Neural progenitor cell (in vitro differentiated cells): ENCODE data around the gene MSL2. TPM values are rescaled to one million over a fixed set of nuclear protein-coding genes. Genes with fewer than 3 reads are reported as not detected.
"Not testable (repeated sequence)": the region's sequence is repeated elsewhere in the genome, so short reads cannot be mapped to it uniquely, and the experiment has no call there.

Experiments used
- DNase-seq: peaks from one replicate; pipeline ENCODE4 v3.0.0-alpha.2; 2016; ENCODE audit warnings: low spot score
- H2AFZ ChIP-seq: fragments of 200-600 bp; sonication (generic); replicated peaks from 2 replicates; pipeline ENCODE4 v1.6.1; 2016; ENCODE audit warnings: antibody characterized with exemption
- H3F3A ChIP-seq: fragments of 200-600 bp; sonication (generic); 2 replicates; pipeline ENCODE4 v1.6.1; 2016; ENCODE audit warnings: antibody characterized with exemption, low read depth
- H3K27ac ChIP-seq: fragments of 200-600 bp; sonication (generic); 2 replicates; pipeline ENCODE4 v1.5.1; 2016; ENCODE audit warnings: mild to moderate bottlenecking
- H3K27me3 ChIP-seq: fragments of 200-600 bp; sonication (generic); 2 replicates; pipeline ENCODE4 v1.6.1; 2016; ENCODE audit warnings: mild to moderate bottlenecking, moderate library complexity
- H3K36me3 ChIP-seq: fragments of 200-600 bp; sonication (generic); 2 replicates; pipeline ENCODE4 v1.5.1; 2016
- H3K4me1 ChIP-seq: fragments of 200-600 bp; sonication (generic); 2 replicates; pipeline ENCODE4 v1.6.1; 2016; ENCODE audit warnings: mixed run types
- H3K4me2 ChIP-seq: fragments of 200-600 bp; sonication (generic); 2 replicates; pipeline ENCODE4 v1.6.1; 2016
- H3K4me3 ChIP-seq: fragments of 200-600 bp; sonication (generic); 2 replicates; pipeline ENCODE4 v1.5.1; 2016
- H3K79me2 ChIP-seq: fragments of 200-600 bp; sonication (generic); 2 replicates; pipeline ENCODE4 v1.6.1; 2016; ENCODE audit warnings: low read depth
- H3K9ac ChIP-seq: fragments of 200-600 bp; sonication (generic); 2 replicates; pipeline ENCODE4 v1.6.1; 2016
- H3K9me3 ChIP-seq: fragments of 200-600 bp; sonication (generic); 2 replicates; pipeline ENCODE4 v1.5.1; 2016; ENCODE audit warnings: low read depth
- H4K20me1 ChIP-seq: fragments of 200-600 bp; sonication (generic); 2 replicates; pipeline ENCODE4 v1.6.1; 2016; ENCODE audit warnings: low read depth
- H3K27ac Mint-ChIP-seq: 3 replicates; pipeline ENCODE4 v1.8.0; 2021; ENCODE audit warnings: mixed read lengths
- H3K27me3 Mint-ChIP-seq: 2 replicates; pipeline ENCODE4 v1.8.0; 2022; ENCODE audit warnings: low read depth, mild to moderate bottlenecking, inconsistent platforms, moderate library complexity, mixed read lengths; ENCODE audit not compliant: insufficient read depth
- H3K36me3 Mint-ChIP-seq: 3 replicates; pipeline ENCODE4 v1.8.0; 2021; ENCODE audit warnings: mixed read lengths
- H3K4me1 Mint-ChIP-seq: 3 replicates; pipeline ENCODE4 v1.8.0; 2021; ENCODE audit warnings: mixed read lengths
- H3K4me3 Mint-ChIP-seq: 3 replicates; pipeline ENCODE4 v1.8.0; 2021; ENCODE audit warnings: mild to moderate bottlenecking, moderate library complexity, mixed read lengths
- H3K9me3 Mint-ChIP-seq: 3 replicates; pipeline ENCODE4 v1.8.0; 2020; ENCODE audit warnings: mixed read lengths
- EZH2 ChIP-seq: fragments of 200-600 bp; sonication (generic); IDR thresholded peaks from 2 replicates; pipeline ENCODE4 v1.6.1; 2017; ENCODE audit warnings: antibody characterized with exemption, mild to moderate bottlenecking, moderate library complexity
- EZH2phosphoT487 ChIP-seq: fragments of 200-600 bp; sonication (generic); IDR thresholded peaks from 2 replicates; pipeline ENCODE4 v1.6.1; 2017; ENCODE audit warnings: antibody characterized with exemption
- total RNA-seq: library from RNA; depleted of rRNA; stranded (reverse); fragments of >200 nt; gene quantifications from 2 replicates; pipeline ENCODE4 v1.2.3, GENCODE V29; 2015; ENCODE audit warnings: low replicate concordance
- TF ChIP-seq, protein P1 (sequence below): fragments of 200-600 bp; sonication (generic); IDR thresholded peaks from 2 replicates; pipeline ENCODE4 v1.5.1; 2017; ENCODE audit warnings: antibody characterized with exemption, mild to moderate bottlenecking

Gene MSL2
- total RNA-seq, 1 donor from 2014 or later, result 52.9 TPM

DNA sequence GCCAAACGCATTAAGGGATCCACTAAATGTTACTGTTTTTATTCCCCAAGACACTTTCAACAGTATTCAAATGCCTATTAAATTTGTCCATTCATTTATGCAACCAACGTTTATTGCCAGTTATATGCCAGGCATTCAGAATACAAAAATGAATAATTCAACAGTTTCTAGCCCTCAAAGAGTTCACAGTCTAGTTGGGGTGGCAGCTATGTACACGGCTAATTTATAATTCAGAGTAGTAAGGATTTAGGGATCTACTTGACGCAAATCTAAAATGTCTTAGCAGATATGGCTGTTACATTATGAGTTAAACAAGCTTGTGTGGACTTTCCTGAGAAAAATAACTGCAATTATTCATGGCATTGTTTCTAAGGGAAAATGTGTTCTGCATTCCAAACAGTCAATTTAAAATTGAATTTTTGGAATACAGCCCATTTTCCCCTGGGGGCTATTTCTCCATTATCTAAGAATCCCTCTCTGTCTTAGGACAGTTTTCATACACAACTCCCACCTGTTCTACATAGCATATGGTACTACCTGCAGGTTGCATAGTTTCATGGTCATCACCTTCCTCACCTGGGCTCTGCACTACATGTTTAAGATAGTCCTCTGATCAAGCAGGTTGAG lies 11.5 kb upstream of the MSL2 start:
- H3K27me3 ChIP-seq, result no peaks in the 10 kb centered on the region
- H3F3A ChIP-seq, result no peaks in the 10 kb centered on the region
- Mint-ChIP-seq H3K4me1 (peaks cover 3% of the 10 kb centered on the region), H3K27me3 (no peaks in the 10 kb centered on the region), H3K9me3 (no peaks in the 10 kb centered on the region), H3K36me3 (no peaks in the 10 kb centered on the region), H3K27ac (no peak overlapping the region), H3K4me3 (no peak overlapping the region)
- H3K9me3 ChIP-seq, result no peaks in the 10 kb centered on the region
- no peak overlapping the region for H2AFZ ChIP-seq
- no peaks in the 10 kb centered on the region for H3K79me2 ChIP-seq
- no peaks in the 10 kb centered on the region for H3K4me1 ChIP-seq
- no peaks in the 10 kb centered on the region for H4K20me1 ChIP-seq
- no peak overlapping the region for H3K4me3 ChIP-seq
- H3K4me2 ChIP-seq, result peak overlapping the region; percentile 27
- no peak for DNase-seq
- TF ChIP-seq, protein P1, sequence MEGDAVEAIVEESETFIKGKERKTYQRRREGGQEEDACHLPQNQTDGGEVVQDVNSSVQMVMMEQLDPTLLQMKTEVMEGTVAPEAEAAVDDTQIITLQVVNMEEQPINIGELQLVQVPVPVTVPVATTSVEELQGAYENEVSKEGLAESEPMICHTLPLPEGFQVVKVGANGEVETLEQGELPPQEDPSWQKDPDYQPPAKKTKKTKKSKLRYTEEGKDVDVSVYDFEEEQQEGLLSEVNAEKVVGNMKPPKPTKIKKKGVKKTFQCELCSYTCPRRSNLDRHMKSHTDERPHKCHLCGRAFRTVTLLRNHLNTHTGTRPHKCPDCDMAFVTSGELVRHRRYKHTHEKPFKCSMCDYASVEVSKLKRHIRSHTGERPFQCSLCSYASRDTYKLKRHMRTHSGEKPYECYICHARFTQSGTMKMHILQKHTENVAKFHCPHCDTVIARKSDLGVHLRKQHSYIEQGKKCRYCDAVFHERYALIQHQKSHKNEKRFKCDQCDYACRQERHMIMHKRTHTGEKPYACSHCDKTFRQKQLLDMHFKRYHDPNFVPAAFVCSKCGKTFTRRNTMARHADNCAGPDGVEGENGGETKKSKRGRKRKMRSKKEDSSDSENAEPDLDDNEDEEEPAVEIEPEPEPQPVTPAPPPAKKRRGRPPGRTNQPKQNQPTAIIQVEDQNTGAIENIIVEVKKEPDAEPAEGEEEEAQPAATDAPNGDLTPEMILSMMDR, result no peak
- TF ChIP-seq EZH2 (no peak), EZH2phosphoT487 (no peak)
- no peaks in the 10 kb centered on the region for H3K36me3 ChIP-seq
- no peak overlapping the region for H3K9ac ChIP-seq
- no peak overlapping the region for H3K27ac ChIP-seq

DNA sequence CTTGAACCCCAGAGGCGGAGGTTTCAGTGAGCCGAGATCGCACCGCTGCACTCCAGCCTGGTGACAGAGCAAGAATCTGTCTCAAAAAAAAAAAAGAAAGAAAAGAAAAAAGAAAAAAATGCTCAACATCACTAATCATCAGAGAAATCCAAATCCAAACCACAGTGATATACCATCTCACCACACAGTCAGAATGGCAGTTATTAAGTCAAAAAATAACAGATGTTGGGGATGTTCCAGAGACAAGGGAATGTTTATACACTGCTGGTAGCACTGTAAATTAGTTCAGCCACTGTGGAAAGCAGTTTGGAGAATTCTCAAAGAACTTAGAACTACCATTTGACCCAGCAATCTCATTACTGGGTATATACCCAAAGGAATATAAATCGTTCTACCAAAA lies 3.1 kb upstream of the MSL2 start:
- H3K4me2 ChIP-seq, H3K9me3 ChIP-seq, H3K27ac Mint-ChIP-seq, H3K9ac ChIP-seq, H3K27ac ChIP-seq, H3K27me3 Mint-ChIP-seq, H2AFZ ChIP-seq, H3K27me3 ChIP-seq, H3K4me3 Mint-ChIP-seq, H3K4me1 ChIP-seq, H3K4me3 ChIP-seq, H3K36me3 Mint-ChIP-seq, DNase-seq, H3K36me3 ChIP-seq: not testable (repeated sequence)
- peaks cover 10% of the 10 kb centered on the region for H4K20me1 ChIP-seq
- peaks cover 39% of the 10 kb centered on the region for H3F3A ChIP-seq
- H3K9me3 Mint-ChIP-seq, result peaks cover 11% of the 10 kb centered on the region
- H3K79me2 ChIP-seq, result peaks cover 25% of the 10 kb centered on the region
- H3K4me1 Mint-ChIP-seq, result peaks cover 12% of the 10 kb centered on the region

DNA sequence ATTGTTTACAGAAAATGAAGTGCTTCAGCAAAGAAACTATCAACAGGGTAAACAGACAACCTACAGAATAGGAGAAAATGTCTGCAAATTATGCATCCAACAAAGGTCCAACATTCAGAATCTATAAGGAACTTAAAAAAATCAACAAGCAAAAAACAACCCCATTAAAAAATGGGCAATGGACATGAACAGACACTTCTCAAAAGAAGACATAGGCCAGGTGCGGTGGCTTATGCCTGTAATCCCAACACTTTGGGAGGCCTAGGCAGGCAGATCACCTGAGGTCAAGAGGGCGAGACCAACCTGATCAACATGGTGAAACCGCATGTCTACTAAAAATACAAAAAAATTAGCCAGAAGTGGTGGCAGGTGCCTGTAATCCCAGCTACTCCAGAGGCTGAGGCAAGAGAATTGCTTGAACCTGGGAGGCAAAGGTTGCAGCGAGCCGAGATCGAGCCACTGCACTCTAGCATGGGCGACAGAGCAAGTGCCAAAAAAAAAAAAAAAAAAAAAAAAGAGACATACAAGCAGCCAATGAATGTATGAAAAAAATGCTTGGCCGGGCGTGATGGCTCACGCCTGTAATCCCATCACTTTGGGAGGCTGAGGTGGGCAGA lies 2.4 kb upstream of the MSL2 start:
- not testable (repeated sequence) for H3K27ac Mint-ChIP-seq, H3K4me3 ChIP-seq

DNA sequence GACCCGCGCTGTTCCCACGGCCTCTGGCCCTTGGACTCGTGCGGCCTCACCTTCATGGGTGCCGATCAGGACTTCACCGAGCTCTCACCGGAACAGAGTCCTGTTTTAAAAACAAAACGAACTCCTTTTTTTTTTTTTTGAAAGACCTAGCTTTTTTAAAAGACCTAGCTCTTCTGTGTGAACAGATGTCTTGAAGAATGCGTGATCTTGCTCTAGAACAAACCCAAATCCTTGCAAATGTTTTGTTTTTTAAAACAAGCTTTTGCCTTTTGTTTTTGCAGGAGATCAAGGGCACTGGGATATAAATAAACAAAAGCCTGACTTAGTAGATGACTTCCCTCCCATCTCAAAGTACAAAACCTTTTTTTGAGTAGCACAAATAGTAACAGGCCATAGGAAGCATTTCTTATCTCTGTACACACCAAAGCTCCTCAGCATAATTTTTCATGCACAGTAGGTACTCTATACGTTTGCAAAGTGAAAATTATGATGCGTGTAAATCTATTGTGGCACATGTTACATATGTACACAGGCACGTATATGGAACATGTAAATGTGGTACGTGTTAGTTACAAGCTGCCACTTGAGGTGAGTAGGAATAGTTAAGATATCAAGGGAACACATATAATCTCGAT lies 1.1 kb upstream of the MSL2 start:
- Histone ChIP-seq H3K9me3 (peaks cover 5% of the 10 kb centered on the region), H4K20me1 (peaks cover 30% of the 10 kb centered on the region), H2AFZ (peak overlapping the region; percentile 89), H3K4me3 (peak overlapping the region; percentile 87), H3K36me3 (no peaks in the 10 kb centered on the region), H3K27me3 (no peaks in the 10 kb centered on the region), H3K4me2 (peak overlapping the region; percentile 90), H3K9ac (peak overlapping the region; percentile 12), H3F3A (peaks cover 39% of the 10 kb centered on the region), H3K79me2 (peaks cover 45% of the 10 kb centered on the region), H3K27ac (peak overlapping the region; percentile 99), H3K4me1 (peaks cover 19% of the 10 kb centered on the region)
- Mint-ChIP-seq H3K36me3 (peaks cover 11% of the 10 kb centered on the region), H3K27me3 (peaks cover 8% of the 10 kb centered on the region), H3K27ac (peak overlapping the region; percentile 99), H3K4me3 (peak overlapping the region; percentile 97), H3K4me1 (peaks cover 21% of the 10 kb centered on the region), H3K9me3 (peaks cover 11% of the 10 kb centered on the region)
- no peak for TF ChIP-seq EZH2
- TF ChIP-seq, protein P1, result no peak
- no peak for TF ChIP-seq EZH2phosphoT487
- no peak for DNase-seq

More for the DNA sequence above, 2.4 kb upstream of the MSL2 start:
- H3K4me3 Mint-ChIP-seq, H3K27me3 Mint-ChIP-seq, H3K9me3 ChIP-seq, H3K27me3 ChIP-seq, H3K4me1 ChIP-seq, H3K36me3 ChIP-seq, H3K9ac ChIP-seq, DNase-seq, H3K4me2 ChIP-seq, H3K27ac ChIP-seq, H2AFZ ChIP-seq: not testable (repeated sequence)
- Histone ChIP-seq H3F3A (peaks cover 39% of the 10 kb centered on the region), H4K20me1 (peaks cover 17% of the 10 kb centered on the region), H3K79me2 (peaks cover 32% of the 10 kb centered on the region)
- Mint-ChIP-seq H3K9me3 (peaks cover 11% of the 10 kb centered on the region), H3K4me1 (peaks cover 12% of the 10 kb centered on the region), H3K36me3 (peaks cover 11% of the 10 kb centered on the region)
